IPS DF 4.7 (cell line): ENCODE measurements around the gene PDIA5.

Experiments
- DNase-seq: peaks from one replicate; pipeline ENCODE4 v3.0.0-alpha.2; 2013; ENCODE audit warnings: low spot score; ENCODE audit errors: extremely low read depth

PDIA5 gene

GRCh38 chr3:123071146-123071545 is 4.3 kb downstream of the PDIA5 start:
- no peak for DNase-seq

DNA sequence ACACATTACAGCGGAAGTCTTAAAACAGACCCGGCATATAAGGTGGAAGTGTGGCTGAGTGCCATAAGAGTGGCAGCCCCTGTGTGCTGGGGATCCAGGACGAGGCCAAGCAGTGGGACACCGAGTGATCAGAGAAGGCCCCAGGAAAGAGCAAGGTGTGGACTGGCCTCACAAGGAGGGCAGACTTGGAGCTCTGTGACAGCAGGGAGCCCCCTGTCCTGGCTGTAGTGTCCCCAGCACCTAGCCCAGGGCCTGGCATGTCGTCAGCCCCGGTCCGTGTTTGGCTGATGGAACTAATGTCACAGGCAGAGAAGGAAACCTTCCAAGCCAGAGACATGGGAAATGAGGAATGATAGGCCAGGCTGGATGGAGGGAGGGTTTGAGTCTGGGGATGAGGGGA is 4.8 kb downstream of the PDIA5 start:
- no peak for DNase-seq

DNA sequence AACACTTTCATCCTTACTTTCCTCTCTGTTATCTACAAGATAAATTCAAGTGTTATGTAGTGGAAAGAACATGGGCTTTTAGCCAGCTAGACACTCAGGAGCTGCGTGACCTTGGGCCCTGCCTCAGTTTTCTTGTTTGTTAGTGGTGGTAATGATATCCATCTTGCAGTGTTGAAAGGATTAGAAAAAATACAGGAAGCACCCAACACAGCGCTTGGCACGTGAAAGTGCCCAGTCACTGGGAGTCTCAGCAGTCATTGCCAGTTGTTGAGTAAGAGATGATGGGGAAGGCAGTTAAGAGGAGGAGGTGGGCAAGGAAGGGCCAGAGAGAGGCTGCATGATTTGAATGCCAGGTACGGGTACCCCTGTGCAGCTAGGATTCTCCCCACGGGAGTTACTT is 5.3 kb downstream of the PDIA5 start:
- no peak for DNase-seq

- DNase-seq = no peak
Measured at GRCh38 chr3:123072564-123072963, 5.7 kb downstream of the PDIA5 start.

GRCh38 chr3:123075359-123075758 is 8.5 kb downstream of the PDIA5 start:
- no peak for DNase-seq

DNA sequence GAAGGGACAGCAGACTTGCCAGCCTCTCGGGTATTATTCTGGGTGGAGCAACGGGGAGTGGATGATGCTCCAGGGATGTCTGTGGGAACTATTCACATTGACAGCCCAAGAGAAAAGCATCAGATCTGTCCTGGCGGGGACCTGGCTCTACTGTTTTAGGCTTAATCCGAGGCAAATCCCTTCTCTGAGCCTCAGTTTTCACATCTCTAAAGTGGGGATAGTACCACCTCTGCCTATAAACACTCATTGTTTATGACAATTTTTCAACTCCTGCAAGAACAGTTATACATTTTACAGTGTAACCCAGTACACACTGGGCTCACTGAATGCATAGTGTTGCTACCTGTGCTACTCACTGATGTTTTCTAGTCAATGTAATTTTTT is 9.3 kb downstream of the PDIA5 start:
- no peak for DNase-seq

DNA sequence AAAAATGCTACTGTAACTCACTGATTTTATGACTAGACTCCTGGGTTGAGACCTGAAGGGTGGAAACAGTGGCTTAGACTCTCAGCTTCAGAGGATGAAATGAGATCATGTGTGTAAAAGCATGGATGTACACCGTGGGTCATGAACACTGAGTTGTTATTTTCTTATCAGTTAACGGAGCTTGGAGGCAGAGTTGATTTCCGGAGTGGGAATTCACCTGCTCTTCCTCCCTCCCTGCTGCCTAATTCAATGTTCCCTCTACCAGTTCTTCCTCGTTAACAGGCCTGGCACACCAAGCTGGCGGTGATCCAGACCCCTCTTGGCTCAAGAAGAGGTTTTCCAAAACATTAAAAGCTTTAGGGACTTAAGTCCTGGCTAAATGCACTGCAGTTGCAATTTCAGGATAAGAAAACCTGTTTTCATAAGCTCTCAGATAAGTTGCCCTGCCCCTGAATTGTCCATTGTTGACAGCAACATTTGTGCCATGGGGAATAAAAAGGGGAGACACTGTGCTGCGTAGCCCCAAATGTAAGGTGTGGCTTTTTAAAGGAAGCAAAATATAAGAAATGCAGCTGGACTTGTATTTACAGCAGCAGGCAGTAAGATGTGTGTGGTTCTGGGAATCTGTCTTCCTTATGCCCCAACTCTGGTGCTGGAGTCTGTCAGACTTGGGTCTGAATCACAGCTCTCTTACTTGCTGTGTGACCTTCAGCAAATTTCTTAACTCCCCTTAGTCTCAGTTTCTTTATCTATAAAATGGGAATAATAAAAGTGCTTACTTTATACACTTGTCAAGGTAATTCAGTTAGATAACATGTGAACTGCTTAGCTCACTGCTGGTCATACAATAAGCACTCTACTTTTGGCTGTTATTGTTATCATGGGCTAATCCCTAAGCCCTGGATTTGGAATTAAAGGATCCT is 9.9 kb downstream of the PDIA5 start:
- no peak for DNase-seq

GRCh38 chr3:123078101-123078500 is 11.3 kb downstream of the PDIA5 start:
- no peak for DNase-seq

- DNase-seq = no peak
Measured at GRCh38 chr3:123080864-123081562, 14.2 kb downstream of the PDIA5 start.

GRCh38 chr3:123081718-123082369 is 15.0 kb downstream of the PDIA5 start:
- no peak for DNase-seq

GRCh38 chr3:123082370-123083065 is 15.7 kb downstream of the PDIA5 start:
- DNase-seq = no peak

- no peak for DNase-seq
Measured at GRCh38 chr3:123083383-123084124, 16.7 kb downstream of the PDIA5 start.

DNA sequence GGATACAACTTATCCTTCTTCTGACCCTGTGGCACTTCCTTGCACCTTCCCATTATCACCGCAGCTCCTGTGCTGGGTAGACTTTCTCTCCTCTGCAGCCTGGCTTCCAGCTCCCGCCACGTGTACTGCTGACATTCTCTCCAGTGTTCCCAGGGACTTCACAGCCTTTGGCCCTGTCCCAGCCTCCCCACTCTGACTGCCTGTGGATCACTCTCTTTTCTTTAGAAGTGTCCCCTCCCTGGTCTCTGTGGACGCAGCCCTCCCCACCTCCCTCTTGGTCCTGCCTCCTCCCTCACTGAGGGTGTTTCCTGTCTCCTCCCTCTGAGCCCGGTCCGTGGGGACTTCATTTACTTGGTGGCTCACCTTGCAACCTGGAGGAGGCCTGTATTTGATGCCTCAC is 17.4 kb downstream of the PDIA5 start:
- DNase-seq = no peak

DNA sequence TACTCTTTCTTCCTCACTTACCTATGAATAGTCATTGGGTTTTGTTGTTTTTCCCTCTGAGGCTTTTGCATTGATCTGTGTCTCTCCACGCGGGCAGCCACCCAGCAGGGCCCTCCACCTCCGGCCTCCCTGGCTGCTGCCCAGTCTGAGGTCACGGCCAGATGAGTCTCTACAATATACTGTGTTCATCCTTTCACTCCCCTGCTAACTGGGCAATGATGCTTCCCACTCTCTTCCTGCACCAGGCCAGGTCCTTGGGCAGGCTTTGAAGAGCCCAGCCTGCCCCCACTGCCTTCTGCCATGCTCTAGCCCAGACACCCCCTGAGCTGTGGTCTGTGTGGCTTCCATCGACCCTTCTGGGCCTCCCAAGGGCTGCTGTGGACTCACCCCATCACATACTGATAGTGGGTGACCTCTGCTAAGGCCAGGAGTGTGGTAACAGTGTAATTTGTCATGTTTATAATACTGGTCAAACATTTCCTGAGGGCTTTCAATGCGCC is 18.0 kb downstream of the PDIA5 start:
- no peak for DNase-seq

- no peak for DNase-seq
Measured at GRCh38 chr3:123085293-123085931, 18.6 kb downstream of the PDIA5 start.

- no peak for DNase-seq
Measured at GRCh38 chr3:123085932-123086627, 19.3 kb downstream of the PDIA5 start.

DNA sequence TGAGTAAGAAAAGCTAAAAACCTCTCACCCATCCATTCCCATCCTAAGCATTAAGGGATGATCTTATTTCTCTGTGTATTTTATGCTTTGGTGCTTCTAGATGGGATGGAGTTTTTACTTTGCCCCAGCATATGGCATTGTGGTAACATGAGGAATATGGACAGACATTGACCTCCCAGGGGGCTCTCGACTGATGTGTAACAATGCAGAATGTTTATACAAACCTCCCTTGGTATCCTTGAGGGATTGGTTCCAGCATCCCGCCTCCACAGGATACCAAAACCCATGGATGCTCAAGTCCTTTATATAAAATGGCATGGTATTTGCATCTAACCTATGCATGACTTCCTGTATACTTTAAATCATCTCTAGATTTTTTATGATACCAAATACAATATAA is 21.6 kb downstream of the PDIA5 start:
- DNase-seq = no peak

DNA sequence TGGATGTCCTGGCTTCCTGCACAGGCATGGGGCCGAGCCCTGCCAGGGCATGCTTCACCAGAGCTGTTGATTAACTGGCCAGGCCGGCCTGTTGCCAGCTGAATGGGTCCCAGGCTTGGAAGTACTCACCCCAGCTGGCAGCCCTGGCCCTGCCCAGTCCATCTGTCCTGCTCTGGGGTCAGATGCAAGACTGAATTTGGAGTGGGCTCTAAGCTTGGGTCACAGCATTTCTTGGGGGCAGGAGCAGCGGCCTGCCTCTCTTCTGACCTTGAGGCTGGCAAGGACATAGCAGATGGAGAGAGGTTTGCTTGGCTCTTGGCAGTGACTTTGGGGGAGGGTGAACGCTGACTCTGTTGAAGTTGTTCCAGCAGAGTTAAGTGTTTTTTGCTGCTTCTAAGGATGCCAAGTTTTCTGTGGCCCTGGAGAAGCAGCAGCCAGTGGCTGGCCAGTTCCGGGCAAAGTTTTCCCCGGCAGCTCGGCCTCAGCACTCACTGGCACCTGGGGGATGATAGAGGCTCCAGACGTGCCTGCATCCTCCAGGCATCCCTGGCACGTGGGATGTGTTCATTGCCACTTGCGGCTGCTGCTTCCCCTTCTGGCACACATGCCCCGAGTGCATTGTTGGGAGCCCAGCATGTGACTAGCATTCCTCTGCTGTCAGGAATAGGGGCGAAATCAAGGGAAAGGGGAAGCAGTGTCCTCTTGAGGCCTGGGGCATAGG is 22.9 kb downstream of the PDIA5 start:
- no peak for DNase-seq
